ENCODE results near the gene BAG5.
"Not testable (repeated sequence)": the region's sequence is repeated elsewhere in the genome, so short reads cannot be mapped to it uniquely, and the experiment has no call there.

The BAG5 gene

DNA sequence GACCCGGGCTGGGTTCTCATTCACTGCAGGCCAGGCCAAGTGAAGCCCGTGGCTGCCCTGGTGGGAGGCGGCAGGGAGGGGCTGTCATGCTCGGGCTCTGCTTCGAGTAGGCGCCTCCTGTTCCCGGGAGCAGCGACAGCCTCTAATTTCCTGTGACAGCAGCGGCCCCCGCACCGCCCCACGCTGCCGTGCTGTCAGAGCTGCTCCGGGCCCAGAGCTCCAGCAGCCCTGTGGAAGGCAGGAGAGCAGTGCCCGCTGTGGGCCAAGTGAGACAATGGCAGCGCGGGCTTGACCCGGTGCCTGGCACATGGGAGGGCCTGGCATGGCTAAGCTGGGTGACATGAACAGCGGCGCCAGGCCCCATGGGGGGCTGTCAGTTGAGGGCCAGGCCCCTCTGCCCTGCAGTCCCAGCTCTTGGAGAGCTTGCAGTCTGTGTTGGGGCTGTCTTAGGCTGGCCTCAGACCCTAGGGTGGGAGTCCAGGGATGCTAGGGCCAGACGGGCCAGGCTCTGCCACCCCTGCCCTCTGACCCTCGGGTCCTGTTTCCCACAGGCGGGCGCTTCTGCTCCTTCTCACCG is 28.4 kb downstream of the BAG5 start:
- DNase-seq: no peak

GRCh38 chr14:103533137-103533998 is 29.1 kb downstream of the BAG5 start:
- DNase-seq: no peak

GRCh38 chr14:103532216-103533136 is 30.0 kb downstream of the BAG5 start:
- no peak for DNase-seq

DNA sequence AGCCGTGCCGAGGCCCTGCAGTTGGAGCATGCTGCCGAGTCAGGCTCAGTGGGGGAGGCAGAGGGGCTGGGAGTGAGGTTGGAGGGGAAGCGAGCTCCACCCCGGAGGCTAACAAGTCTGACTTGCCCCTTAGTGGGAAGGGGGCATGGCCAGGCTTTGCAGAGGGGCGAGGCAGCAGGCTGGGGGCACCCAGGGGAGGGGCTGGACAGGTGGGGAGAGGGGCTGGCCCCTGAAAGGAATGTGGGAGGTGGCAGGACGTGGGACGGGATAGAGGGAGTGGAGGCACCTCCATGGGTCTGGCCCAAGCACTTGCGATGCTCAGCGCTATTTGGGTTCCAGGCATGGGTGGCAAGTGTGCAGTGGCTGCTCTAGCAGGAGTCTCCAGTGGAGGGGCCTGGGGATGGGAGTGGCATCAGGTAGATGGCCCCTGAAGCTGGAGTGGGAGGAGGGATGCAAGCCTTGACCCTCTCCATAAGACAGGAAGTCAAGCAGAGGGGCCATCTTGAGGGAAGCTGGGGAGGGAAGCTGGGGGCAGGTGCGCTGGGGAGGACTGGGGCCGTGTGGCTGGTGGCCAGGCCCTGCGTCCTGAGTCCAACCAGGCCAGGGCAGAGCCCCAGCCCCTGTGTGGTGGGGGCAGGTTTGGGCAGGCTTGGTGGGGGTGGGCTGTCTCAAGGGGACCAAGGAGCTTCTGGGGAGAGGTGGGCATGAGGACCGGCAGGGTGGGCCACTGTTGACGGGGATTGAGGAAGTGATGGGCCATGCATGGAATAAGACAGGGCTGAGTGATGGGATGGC is 30.8 kb downstream of the BAG5 start:
- no peak for DNase-seq

- no peak for DNase-seq
These were observed 31.6 kb downstream of the BAG5 start for GRCh38 chr14:103530831-103531230.

DNA sequence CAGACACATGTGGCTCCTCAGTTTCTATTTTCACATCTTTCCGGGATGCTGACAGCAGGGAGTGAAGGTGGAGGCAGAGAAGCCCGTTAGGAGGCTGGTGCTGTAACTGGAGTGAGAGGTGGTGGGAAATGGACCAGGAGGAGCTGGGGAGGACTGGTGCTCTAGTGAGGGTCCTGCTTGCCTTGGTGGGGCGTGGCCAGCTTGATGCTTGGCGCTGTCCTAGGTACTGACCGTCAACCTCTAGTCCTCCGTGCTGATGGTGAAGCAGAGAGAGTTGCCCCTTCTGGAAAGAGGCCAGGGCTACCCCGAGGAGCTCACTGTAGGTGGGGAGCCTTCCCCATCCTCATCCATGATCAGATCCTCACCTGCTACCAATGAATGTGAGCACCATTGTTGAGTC is 32.1 kb downstream of the BAG5 start:
- DNase-seq: no peak

DNA sequence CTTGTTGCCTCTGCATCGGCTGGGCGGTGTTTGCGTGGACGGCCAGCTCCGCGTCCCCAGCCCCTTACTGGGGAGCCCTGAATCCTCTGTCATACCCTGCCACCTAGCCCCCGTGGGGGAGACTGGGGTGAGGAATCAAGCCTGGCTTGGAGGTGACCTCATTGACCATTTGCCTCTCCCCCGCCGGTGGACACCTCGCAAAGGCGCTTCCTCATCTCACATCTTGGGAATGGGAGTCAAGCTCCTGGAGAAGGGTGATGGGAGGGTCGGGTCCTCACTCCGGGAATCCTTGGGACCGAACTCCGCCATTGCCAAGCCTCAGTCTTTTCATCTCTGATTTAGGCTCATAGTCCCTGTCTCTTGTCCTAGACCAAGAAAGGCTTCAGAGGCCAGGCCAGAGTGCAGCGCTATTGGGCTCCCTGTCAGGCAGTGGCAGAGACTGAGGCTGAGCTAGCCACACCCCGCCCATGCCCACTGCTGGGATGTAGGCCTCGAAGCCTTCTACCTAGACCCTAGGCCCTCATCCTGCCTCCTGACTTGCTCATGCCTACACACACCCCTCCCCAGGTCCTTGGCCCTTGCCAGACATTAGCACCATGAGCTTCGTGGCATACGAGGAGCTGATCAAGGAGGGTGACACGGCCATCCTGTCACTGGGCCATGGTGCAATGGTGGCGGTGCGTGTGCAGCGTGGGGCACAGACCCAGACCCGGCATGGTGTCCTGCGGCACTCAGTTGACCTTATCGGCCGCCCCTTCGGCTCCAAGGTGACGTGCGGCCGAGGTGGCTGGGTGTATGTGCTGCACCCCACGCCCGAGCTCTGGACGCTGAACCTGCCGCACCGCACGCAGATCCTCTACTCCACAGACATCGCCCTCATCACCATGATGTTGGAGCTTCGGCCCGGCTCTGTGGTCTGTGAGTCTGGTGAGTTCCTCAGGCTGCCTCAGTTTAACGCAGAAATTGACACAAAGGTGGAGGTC is 32.8 kb downstream of the BAG5 start:
- DNase-seq: no peak

DNA sequence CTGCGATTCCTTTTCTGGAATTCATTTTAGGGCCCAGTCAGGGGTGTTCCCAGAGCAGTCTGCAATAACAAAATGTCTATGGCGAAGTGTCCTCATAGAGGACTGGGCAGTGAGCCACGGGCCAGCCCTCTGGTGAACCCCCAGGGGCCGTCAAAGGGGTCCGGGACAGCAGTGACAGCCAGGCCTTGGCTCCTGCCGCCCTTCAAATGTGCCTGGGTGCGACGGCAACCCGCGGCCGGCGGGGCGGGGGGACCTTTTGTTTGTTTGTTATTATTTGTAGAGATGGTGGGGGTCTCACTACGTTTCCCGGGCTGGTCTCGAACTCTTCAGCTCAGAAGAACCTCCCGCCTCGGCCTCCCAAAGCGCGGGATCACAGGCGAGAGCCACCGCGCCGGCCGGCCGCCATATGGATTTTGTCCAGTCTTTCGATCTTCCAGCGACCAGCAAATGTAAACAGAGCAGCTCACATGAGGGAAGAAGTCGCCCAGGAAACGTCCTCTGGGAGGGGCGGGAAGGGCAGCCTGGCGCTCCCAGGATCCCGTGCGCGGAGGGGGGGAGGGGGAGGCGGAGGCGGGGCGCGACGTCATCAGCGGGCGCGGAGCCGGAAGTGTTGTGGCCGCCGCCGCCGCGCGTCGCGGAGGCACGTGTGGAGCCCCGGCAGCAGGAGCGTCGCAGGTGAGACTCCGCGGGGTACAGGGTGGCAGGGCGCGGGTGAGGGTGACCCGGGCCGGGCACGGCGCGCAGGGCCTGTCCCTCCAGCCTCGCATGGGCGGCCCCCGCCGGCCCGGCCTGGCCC is 33.7 kb downstream of the BAG5 start, which contains the start of gene TRMT61A:
Gene TRMT61A, plus strand, starts transcription at position 610 of the 796 bp plus-strand sequence. CDS start 783 bp downstream, outside the sequence.
- peak; percentile 82 for DNase-seq

- DNase-seq: no peak
These were observed 34.3 kb downstream of the BAG5 start for GRCh38 chr14:103528146-103528586.

DNA sequence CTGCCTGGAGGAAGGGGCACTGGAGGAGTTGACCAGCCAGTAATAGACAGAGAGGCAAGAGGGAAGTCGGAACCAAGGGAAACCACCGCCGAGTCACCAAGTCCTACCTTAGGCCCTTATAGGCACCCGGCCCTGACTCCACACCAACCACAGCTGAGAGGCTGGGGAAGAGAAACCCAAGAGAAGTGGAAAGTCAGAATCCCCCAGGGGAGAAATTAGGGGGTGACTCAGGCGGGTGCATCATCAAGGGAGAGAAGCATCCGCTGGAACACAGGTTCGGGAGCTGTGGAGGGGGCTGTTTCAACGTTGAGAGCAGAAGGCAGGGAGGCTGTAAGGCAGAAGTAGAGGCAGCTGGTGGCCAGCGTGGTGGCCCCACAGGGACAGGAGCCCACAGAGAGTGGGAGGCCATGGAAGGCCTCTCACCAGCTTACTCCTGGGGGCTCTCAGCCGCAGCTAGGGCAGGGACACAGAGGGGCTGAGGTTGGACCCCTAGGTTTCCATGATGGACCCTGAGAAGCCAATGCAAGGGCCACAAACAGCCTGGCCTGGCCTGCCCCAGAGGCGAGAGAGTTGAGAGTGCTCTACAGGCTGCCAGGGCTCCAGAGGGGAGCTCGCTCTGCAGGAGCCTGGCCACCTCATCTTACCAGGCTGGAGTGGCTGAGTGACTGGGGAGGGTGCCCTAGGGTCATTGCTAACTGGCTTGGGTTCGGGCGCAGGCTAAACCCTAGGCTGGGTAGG is 34.9 kb downstream of the BAG5 start:
- no peak for DNase-seq

DNA sequence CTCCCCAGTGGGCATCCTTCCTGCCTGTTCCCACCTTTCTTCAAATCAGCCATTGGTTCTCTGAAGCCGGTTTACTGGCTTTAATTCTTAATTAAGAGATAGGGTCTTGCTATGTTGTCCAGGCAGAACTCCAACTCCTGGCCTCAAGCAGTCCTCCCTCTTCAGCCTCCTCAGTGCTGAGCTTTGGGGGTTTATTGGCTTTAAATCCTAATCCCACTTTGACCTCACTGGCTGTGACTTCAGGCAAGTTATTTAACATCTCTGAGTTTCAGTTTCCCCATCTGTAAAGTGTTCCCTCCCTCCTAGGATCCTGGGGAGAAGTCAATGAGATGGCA is 35.6 kb downstream of the BAG5 start:
- no peak for DNase-seq

DNA sequence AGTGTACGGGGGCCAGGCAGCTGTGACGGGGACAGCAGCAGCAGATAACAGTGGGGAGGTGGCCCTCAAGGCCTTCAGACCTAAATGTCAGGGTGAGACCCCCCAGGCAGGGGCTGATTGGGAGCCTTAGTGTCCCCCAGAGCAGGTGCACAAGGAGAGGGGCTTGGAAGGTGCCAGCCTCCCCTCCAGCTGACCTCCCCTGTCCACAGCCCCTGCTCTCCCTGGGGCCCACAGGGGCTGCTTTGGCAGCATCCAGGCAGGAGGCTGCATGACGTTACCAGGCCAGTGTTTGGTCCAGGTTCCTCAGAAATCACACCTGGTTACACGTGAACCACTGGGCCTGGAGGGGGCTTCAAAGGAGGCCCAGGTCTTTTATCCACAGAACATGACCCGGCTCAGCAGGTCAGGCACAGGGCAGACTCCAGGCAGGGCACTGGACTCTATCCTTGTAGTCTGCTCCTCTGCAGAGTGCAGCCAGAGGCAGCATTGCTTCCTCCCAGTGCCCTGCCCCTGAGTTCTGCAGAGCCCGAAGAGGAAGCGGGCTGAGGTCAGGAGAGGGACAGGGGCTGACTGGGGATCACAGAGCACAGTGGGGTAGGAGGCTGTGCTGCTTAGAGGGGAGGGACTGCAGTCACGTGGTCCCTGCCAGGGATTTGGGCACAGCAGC is 36.1 kb downstream of the BAG5 start:
- DNase-seq: no peak

DNA sequence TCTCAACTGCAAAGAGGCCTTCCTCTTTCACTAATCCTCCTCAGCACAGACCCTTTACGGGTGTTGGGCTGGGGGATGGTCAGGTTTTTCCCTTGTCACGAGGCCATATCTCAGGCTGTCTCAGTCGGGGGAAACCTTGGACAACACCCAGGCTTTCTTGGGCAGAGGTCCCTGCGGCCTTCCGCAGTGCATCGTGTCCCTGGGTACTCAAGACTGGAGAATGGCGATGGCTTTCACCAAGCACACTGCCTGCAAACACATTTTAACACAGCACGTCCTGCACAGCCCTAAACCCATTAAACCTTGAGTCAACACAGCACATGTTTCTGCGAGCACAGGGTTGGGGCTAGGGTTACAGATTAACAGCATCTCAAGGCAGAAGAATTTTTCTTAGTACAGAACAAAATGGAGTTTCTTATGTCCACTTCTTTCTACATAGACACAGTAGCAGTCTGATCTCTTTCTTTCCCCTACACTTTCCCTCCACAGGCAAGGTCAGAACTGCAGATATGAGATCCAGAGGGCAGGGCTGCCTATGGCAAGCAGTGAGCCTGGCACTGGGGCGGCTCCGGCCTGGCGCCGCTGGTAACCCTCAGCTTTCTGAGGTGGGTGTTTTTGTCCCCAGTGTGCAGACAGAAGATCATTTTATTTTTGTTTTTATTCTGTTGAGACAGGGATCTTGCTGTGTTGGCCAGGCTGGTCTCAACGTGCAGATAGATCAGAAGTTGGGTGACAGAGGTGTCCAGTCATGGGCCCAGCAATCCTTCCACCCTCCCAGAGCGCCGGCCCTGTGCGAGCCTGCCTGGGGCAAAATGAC is 36.8 kb downstream of the BAG5 start:
- DNase-seq: not testable (repeated sequence)

DNA sequence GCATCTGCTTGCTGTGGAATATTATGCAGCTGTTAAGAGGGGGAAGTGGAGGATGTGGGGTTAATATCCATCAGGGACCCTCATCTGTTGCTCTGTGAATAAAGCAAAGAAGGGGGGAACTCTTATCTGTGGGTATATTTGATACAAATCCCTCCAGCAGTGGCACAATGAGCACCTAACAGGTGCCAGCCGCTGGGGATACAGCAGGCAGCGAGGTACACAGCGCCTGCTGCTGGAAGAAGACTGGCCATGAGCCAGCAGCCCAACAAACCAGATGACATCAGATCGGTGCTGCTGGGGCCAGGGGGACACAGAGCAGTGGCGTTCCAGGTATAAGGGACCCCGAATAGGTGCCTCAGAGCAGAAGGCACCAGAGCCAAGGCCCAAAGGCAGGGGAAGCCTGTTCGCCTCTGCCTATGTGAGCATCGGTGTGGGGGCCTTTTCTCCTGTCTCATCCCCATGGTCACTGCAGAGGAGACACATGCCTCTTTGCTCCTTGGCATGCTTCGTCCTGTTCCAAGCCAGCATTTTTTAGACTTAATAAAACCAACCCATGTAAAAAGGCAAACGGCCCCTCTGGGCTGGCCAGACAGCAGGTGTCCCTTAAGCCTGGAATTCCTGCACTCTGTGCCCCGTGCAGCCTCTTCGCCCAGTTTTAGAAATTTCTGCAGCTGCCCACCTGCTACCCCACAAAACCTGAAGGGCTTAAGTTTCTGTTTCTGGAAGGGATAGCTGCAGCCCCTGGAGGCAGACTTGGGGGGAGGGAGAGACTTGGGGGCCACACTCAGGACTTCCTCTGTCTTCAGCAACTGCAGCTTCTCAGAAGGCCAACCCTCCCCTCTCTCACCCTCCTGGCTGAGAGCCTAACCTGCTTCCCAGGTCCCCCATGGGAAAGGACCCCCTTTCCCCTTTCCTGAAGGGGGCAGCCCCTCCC is 38.2 kb downstream of the BAG5 start:
- DNase-seq: no peak

GRCh38 chr14:103523575-103523954 is 38.9 kb downstream of the BAG5 start:
- DNase-seq: no peak

- DNase-seq: peak; percentile 75
These were observed 39.5 kb downstream of the BAG5 start, which contains the start of gene CKB for GRCh38 chr14:103522649-103523574. Gene CKB (minus strand): TSS chr14:103522830. CDS start chr14:103522493, 337 bp downstream.
